Occipital lobe (tissue), 3 donors: Measurements from ENCODE around the gene GPALPP1. TPM values are rescaled to one million over a fixed set of nuclear protein-coding genes. Genes with fewer than 3 reads are reported as not detected.
"Not testable (repeated sequence)": the region's sequence is repeated elsewhere in the genome, so short reads cannot be mapped to it uniquely, and the experiment has no call there.

Source experiments
- DNase-seq: peaks from one replicate; lab custom pipeline; 2025; lab: John Stamatoyannopoulos, UW
- small RNA-seq: library from RNA; depleted of rRNA; stranded (forward); fragments of <200 nt; gene quantifications from one replicate; pipeline ENCODE3, GENCODE V24; 2014
- total RNA-seq: library from RNA; depleted of rRNA; stranded (reverse); fragments of >200 nt; gene quantifications from one replicate; pipeline ENCODE4 v1.2.3, GENCODE V29; 2014

GPALPP1 gene
- total RNA-seq, 1 donor from 2014 or later, result 48.2 TPM

DNA sequence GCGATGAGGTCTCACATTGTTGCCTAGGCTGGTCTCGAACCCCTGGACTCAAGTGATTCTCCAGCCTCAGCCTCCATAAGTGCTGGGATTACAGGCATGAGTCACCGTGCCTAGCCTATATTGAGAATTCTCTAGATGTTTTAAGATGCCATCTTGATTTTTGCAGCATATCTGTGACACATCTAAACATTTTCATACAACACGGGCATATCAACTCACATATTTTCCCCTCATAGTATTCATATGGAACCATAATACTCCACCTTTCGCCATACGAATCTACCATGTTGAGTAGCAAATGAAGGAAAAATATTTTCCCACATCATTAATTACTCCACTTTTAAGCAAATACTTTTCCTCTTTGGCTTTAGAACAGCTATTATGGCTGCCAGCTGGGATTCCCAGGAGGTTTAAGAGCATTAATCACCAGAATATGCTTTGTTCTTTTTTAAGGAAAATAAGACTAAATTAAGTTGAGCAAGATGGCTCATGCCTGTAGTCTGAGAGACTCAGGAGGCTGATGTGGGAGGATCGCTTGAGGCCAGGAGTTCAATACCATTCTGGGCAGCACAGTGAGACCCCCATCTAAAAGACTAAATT is 74.0 kb downstream of the GPALPP1 start:
- no peak for DNase-seq

DNA sequence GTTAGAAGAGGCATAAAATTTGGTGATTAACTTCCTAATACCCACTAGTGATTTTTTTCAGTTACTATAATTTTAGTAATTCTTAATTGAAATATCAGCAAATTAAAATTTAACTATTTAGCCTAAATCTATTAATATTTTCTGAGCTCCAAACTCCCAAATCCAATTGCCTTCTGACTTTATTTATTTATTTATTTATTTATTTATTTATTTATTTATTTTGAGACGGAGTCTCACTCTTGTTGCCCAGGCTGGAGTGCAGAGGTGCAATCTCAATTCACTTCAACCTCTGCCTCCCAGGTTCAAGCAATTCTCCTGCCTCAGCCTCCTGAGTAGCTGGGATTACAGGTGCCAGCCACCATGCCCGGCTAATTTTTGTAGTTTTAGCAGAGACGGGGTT is 74.6 kb downstream of the GPALPP1 start:
- DNase-seq, result not testable (repeated sequence)

DNA sequence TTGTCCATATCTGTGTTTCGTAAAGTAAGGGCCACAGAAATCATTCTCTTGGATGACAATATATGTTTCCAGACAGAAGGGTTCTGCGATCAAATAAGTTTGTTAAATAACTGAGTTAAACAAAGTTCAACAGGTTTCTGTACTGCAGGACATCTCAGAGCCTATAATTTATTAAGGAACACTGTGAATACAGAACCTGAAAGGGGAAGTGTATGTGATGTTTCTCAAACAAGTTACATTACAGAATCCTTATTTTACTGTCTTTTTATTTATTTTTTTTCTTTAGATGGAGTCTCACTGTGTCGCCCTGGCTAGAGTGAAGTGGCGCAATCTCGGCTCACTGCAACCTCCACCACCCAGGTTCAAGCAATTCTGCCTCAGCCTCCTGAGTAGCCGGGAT is 75.6 kb downstream of the GPALPP1 start:
- no peak for DNase-seq

DNA sequence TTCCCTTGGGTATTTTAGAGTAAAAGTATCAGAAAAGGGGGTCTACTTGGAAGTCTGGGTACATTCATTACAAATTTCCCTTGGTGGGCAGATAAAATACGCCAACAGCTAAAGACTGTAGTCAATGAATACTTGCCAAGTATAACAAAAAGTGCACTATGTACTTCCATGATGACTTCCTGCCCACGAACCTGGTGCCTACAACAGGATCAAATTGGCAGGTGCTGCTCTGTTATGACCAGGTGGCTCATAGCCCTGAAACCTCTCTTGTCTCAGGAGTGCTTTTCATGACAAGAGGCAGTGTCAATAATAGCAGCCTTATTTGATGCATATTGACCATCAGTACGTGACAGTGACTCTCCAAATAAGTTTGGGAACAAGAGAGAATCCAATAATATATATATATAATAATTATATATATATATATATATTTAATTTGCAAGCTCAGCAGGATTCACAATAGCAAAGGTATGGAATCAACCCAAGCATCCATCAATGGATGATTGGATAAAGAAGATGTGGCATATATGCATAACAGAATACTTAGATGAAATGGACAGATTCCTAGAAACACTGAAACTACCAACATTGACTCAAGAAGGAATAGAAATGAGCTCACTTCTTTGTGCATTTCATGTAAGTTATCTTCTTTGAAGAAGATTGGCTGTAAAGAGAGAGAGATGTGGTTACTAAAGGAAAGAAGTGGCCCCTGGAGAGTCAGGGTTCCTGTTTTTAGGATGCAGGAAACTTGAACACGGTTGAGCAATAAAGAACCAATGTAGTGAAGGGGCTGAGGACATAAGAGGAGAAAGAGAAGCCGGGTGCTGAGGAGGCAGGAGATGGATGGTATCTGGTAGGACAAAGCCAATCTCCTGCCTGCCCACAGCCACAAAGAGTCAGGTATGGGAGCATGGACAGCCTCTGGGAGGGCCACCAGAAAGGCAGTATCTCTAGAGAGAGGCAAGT is 79.0 kb downstream of the GPALPP1 start:
- DNase-seq, result no peak

DNA sequence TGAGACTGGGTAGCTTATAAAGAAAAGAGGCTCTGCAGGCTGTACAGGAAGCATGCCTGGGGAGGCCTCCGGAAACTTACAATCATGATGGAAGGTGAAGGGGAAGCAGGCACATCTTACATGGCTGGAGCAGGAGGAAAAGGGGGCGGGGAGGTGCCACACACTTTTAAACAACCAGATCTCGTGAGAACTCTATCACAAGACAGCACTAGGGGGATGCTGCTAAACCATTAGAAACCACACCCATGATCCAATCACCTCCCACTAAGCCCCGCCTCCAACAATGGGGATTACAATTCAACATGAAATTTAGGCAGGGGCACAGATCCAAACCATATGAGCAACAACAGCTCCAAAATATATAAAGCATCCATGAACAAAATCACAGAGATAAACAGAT is 84.5 kb downstream of the GPALPP1 start:
- no peak for DNase-seq

DNA sequence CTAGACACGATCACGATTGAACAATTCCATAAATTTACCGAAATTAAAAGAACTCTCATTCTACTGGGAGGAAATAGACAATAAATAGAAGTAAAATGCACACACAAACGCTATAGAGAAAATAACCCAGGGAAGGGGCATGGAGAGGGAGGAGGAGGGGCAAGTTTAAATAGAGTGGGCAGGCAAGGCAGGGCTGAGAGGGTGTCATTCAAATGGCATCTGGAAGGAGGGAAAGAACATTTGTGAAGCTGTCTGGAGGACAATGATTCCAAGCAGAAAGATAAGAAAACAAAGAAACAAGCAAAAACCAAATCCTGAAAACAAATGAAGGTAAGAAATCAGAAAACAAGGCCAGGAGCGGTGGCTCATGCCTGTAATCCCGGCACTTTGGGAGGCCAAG is 85.4 kb downstream of the GPALPP1 start:
- DNase-seq, result no peak

DNA sequence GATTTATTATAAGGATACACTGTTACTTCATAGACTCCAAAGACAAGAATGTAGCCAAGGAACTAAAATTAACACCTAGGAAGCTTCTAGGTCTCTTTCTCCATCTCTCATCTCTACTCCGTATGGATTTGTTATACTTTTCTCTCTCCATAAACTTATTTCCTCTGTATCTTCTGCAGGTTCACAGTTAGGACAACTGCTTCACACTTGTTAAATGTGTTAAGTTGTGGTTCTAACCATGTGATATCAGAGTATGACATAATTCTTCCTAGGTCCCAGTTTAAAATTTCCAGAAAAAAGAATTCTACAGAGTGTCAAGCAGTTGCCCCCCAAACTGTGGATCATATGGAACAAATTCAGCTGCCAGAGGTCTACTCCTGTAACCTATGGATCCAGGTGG is 88.7 kb downstream of the GPALPP1 start:
- no peak for DNase-seq

Small RNA genes lying within 50 kb of the gene (small RNA-seq; reads per million reads assigned to genes)
- 0.15 reads per million for gene RN7SL49P

Other genes starting within 250 kb of the GPALPP1 start
- 7.5 TPM for gene NUFIP1, start 67 bp upstream of the GPALPP1 start, total RNA-seq
- gene GTF2F2, start 131.0 kb downstream of the GPALPP1 start, total RNA-seq, result 23.6 TPM
- 0.94 TPM for gene KCTD4, start 211.5 kb downstream of the GPALPP1 start, total RNA-seq